K562 (cell line): ENCODE data around the gene ADGRA1.

Source experiments
- CBX2 ChIP-seq: fragments of 200-600 bp; sonication (generic); IDR thresholded peaks from one replicate; pipeline ENCODE4 v1.6.1; 2012; ENCODE audit warnings: mild to moderate bottlenecking, low read length, inconsistent platforms; ENCODE audit not compliant: insufficient read depth, poor library complexity, severe bottlenecking
- JUND ChIP-seq, 2 experiments: IDR thresholded peaks; 2 replicates in 1 of 2; 3 replicates in 1 of 2; pipeline ENCODE4 v1.6.1; 2011; ENCODE audit warnings: borderline replicate concordance in 2 of 2, low read depth in 2 of 2, low read length in 2 of 2, improper control_type of control experiment in 1 of 2, missing biosample characterization in 1 of 2, missing genetic modification characterization in 1 of 2, missing genetic modification reagents in 1 of 2
- MAX ChIP-seq: sonication (generic); formaldehyde crosslinking; IDR thresholded peaks from 2 replicates; pipeline ENCODE4 v1.9.0; 2022; ENCODE audit warnings: mild to moderate bottlenecking, missing genetic modification reagents
- SMC3 ChIP-seq: conservative IDR thresholded peaks from 2 replicates; pipeline ENCODE4 v1.6.1; 2011; ENCODE audit warnings: low read depth, low read length, improper control_type of control experiment; ENCODE audit not compliant: insufficient read depth
- TF ChIP-seq, protein P1 (sequence below), 2 experiments: fragments of 450-650 bp in 1 of 2; sonication (generic) in 1 of 2; formaldehyde crosslinking in 1 of 2; IDR thresholded peaks; 2 replicates each; pipeline versions ENCODE4 v1.7.1 to v1.9.0; 2016 to 2022; ENCODE audit warnings: inconsistent platforms in 1 of 2, mild to moderate bottlenecking in 1 of 2, missing genetic modification reagents in 1 of 2
- TF ChIP-seq, protein P2 (sequence below), 2 experiments: fragments of 450-650 bp; IDR thresholded peaks; 2 replicates each; pipeline ENCODE4 v1.6.1; 2016; ENCODE audit warnings: mild to moderate bottlenecking in 2 of 2, borderline replicate concordance in 1 of 2, low read depth in 1 of 2, moderate library complexity in 1 of 2
- TF ChIP-seq, protein P3 (sequence below), 3 experiments: IDR thresholded peaks in 2 of 3; conservative IDR thresholded peaks in 1 of 3; 2 replicates each; pipeline ENCODE4 v1.5.1; 2011 to 2012; ENCODE audit warnings: low read length in 3 of 3, mild to moderate bottlenecking in 3 of 3, control low read depth in 2 of 3, improper control_type of control experiment in 1 of 3, inconsistent platforms in 1 of 3, low read depth in 1 of 3, mixed read lengths in 1 of 3, moderate library complexity in 1 of 3; ENCODE audit not compliant: insufficient read depth in 2 of 3

GRCh38 chr10:133059093-133059470, 28.6 kb upstream of the ADGRA1 start:
- no peak for TF ChIP-seq JUND (IDR thresholded peaks at IDR 0.05; ENCODE audit: borderline replicate concordance, low read depth, low read length)
- TF ChIP-seq JUND (tag; IDR thresholded peaks at IDR 0.05; ENCODE audit: borderline replicate concordance, low read depth, low read length) = no peak
- no peak for TF ChIP-seq MAX (CRISPR knock-in tag)
- no peak for TF ChIP-seq CBX2
- TF ChIP-seq SMC3 = no peak
- TF ChIP-seq, protein P1, sequence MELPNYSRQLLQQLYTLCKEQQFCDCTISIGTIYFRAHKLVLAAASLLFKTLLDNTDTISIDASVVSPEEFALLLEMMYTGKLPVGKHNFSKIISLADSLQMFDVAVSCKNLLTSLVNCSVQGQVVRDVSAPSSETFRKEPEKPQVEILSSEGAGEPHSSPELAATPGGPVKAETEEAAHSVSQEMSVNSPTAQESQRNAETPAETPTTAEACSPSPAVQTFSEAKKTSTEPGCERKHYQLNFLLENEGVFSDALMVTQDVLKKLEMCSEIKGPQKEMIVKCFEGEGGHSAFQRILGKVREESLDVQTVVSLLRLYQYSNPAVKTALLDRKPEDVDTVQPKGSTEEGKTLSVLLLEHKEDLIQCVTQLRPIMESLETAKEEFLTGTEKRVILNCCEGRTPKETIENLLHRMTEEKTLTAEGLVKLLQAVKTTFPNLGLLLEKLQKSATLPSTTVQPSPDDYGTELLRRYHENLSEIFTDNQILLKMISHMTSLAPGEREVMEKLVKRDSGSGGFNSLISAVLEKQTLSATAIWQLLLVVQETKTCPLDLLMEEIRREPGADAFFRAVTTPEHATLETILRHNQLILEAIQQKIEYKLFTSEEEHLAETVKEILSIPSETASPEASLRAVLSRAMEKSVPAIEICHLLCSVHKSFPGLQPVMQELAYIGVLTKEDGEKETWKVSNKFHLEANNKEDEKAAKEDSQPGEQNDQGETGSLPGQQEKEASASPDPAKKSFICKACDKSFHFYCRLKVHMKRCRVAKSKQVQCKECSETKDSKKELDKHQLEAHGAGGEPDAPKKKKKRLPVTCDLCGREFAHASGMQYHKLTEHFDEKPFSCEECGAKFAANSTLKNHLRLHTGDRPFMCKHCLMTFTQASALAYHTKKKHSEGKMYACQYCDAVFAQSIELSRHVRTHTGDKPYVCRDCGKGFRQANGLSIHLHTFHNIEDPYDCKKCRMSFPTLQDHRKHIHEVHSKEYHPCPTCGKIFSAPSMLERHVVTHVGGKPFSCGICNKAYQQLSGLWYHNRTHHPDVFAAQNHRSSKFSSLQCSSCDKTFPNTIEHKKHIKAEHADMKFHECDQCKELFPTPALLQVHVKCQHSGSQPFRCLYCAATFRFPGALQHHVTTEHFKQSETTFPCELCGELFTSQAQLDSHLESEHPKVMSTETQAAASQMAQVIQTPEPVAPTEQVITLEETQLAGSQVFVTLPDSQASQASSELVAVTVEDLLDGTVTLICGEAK (IDR thresholded peaks at IDR 0.05) = no peak
- TF ChIP-seq, protein P1 (CRISPR knock-in tag; IDR thresholded peaks at IDR 0.05) = no peak
- TF ChIP-seq, protein P2, sequence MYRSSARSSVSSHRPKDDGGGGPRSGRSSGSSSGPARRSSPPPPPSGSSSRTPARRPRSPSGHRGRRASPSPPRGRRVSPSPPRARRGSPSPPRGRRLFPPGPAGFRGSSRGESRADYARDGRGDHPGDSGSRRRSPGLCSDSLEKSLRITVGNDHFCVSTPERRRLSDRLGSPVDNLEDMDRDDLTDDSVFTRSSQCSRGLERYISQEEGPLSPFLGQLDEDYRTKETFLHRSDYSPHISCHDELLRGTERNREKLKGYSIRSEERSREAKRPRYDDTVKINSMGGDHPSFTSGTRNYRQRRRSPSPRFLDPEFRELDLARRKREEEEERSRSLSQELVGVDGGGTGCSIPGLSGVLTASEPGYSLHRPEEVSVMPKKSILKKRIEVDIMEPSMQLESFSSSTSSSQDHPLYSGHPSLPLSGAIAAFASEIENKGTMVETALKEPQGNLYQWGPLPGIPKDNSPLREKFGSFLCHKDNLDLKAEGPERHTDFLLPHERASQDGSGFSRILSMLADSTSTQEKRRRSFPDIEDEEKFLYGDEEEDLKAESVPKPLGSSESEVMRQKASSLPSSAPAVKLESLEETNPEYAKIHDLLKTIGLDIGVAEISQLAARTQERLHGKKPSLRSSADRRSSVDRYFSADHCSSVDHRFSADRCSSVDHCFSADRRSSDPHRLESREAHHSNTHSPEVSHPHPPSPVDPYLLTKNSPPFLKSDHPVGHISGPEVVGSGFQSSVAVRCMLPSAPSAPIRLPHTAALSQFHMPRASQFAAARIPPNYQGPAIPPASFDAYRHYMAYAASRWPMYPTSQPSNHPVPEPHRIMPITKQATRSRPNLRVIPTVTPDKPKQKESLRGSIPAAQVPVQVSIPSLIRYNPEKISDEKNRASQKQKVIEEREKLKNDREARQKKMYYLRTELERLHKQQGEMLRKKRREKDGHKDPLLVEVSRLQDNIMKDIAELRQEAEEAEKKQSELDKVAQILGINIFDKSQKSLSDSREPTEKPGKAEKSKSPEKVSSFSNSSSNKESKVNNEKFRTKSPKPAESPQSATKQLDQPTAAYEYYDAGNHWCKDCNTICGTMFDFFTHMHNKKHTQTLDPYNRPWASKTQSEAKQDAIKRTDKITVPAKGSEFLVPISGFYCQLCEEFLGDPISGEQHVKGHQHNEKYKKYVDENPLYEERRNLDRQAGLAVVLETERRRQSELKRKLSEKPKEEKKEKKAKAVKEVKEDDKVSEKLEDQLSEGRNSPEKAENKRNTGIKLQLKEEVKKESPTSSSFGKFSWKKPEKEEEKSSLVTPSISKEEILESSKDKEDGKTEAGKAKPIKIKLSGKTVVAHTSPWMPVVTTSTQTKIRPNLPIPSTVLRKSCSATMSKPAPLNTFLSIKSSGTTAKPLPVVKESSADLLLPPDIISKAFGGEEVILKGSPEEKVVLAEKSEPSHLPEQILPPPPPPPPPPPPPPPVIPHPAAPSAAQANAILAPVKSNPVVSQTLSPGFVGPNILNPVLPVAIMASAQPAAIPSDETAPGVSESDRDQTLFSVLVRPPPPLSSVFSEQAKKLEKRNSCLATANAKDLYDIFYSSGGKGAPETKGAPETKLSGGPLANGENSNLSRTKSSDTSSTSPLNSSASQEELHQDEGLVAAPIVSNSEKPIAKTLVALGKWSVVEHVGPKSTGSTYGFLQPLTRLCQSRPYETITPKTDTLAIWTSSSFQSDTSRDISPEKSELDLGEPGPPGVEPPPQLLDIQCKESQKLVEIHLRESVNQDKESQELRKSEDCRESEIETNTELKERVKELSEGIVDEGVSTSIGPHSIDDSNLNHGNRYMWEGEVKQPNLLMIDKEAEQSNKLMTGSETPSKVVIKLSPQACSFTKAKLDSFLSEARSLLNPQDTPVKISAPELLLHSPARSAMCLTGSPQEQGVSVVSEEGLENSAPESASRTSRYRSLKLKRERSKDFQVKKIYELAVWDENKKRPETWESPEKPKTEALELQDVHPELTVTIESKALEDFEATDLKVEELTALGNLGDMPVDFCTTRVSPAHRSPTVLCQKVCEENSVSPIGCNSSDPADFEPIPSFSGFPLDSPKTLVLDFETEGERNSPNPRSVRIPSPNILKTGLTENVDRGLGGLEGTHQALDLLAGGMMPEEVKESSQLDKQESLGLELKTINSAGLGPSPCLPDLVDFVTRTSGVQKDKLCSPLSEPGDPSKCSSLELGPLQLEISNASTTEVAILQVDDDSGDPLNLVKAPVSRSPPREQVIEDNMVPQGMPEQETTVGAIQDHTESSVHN (IDR thresholded peaks at IDR 0.05; ENCODE audit: borderline replicate concordance in 1 of 2, low read depth in 1 of 2) = no peak
- TF ChIP-seq, protein P3, sequence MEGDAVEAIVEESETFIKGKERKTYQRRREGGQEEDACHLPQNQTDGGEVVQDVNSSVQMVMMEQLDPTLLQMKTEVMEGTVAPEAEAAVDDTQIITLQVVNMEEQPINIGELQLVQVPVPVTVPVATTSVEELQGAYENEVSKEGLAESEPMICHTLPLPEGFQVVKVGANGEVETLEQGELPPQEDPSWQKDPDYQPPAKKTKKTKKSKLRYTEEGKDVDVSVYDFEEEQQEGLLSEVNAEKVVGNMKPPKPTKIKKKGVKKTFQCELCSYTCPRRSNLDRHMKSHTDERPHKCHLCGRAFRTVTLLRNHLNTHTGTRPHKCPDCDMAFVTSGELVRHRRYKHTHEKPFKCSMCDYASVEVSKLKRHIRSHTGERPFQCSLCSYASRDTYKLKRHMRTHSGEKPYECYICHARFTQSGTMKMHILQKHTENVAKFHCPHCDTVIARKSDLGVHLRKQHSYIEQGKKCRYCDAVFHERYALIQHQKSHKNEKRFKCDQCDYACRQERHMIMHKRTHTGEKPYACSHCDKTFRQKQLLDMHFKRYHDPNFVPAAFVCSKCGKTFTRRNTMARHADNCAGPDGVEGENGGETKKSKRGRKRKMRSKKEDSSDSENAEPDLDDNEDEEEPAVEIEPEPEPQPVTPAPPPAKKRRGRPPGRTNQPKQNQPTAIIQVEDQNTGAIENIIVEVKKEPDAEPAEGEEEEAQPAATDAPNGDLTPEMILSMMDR (IDR thresholded peaks at IDR 0.05 in 2 of 3, conservative IDR thresholded peaks at IDR 0.05 in 1 of 3; ENCODE audit: insufficient read depth in 2 of 3, low read depth in 1 of 3, low read length in 3 of 3) = no peak
